Ovary (tissue), 3 donors: Measurements from ENCODE around the gene EYS.

ENCODE experiments used
- CTCF ChIP-seq, 3 donors: fragments of 450-650 bp in 2 of 3; fragments of 200-600 bp in 1 of 3; IDR thresholded peaks; one replicate each; pipeline versions ENCODE4 v1.5.1 to v1.8.0; 2016 to 2022; ENCODE audit warnings: antibody characterized with exemption in 3 of 3, mild to moderate bottlenecking in 1 of 3
- POLR2A ChIP-seq: fragments of 450-650 bp; IDR thresholded peaks from one replicate; pipeline ENCODE4 v1.6.1; 2017; ENCODE audit warnings: antibody characterized with exemption, mild to moderate bottlenecking, moderate library complexity
- donor health status: DM: no; HTN: no; CAD: no.

- TF ChIP-seq POLR2A, result no peak
- TF ChIP-seq CTCF (IDR thresholded peaks at IDR 0.05), result no peak
Measured at GRCh38 chr6:63721181-63721580, 1985.8 kb downstream of the EYS start.
